NT2/D1 (cell line): ENCODE results near the gene ARID1B.

Experiments used
- DNase-seq: peaks from one replicate; pipeline ENCODE4 v3.0.0-alpha.2; 2011; ENCODE audit warnings: low read depth, low spot score
- H3K27me3 ChIP-seq: 2 replicates; pipeline ENCODE4 v1.6.0; 2011; ENCODE audit warnings: mild to moderate bottlenecking; ENCODE audit not compliant: insufficient read length, insufficient read depth
- H3K36me3 ChIP-seq: 2 replicates; pipeline ENCODE4 v1.6.1; 2011; ENCODE audit warnings: mild to moderate bottlenecking, low read length, mixed read lengths; ENCODE audit not compliant: insufficient read depth, insufficient read length
- H3K4me1 ChIP-seq: 2 replicates; pipeline ENCODE4 v1.5.1; 2011; ENCODE audit not compliant: insufficient read depth, insufficient read length
- H3K4me3 ChIP-seq: 2 replicates; pipeline ENCODE4 v1.5.1; 2011; ENCODE audit warnings: low read depth; ENCODE audit not compliant: insufficient read length
- H3K9ac ChIP-seq: 2 replicates; pipeline ENCODE4 v1.6.0; 2011; ENCODE audit warnings: low read depth; ENCODE audit not compliant: insufficient read length
- H3K9me3 ChIP-seq: 2 replicates; pipeline ENCODE4 v1.5.1; 2011; ENCODE audit warnings: mild to moderate bottlenecking, low read length; ENCODE audit not compliant: insufficient read depth
- SUZ12 ChIP-seq: IDR thresholded peaks from 2 replicates; pipeline ENCODE4 v1.6.1; 2011; ENCODE audit not compliant: insufficient read length, insufficient read depth; ENCODE audit errors: extremely low read depth
- YY1 ChIP-seq: IDR thresholded peaks from 2 replicates; pipeline ENCODE4 v1.6.1; 2011; ENCODE audit not compliant: insufficient read length, insufficient read depth
- ZNF274 ChIP-seq: IDR thresholded peaks from 2 replicates; pipeline ENCODE4 v1.6.1; 2011; ENCODE audit warnings: mild to moderate bottlenecking, low read depth, low read length

The ARID1B gene

GRCh38 chr6:157060440-157060952 is 283.3 kb downstream of the ARID1B start:
- Histone ChIP-seq H3K4me1 (no peaks in the 10 kb centered on the region), H3K4me3 (no peak overlapping the region), H3K9ac (no peak overlapping the region), H3K27me3 (no peaks in the 10 kb centered on the region), H3K36me3 (no peaks in the 10 kb centered on the region), H3K9me3 (no peaks in the 10 kb centered on the region)
- TF ChIP-seq ZNF274 (no peak), SUZ12 (no peak), YY1 (no peak)
- DNase-seq: no peak

GRCh38 chr6:157061770-157062594 is 284.8 kb downstream of the ARID1B start:
- Histone ChIP-seq H3K4me1 (no peaks in the 10 kb centered on the region), H3K36me3 (no peaks in the 10 kb centered on the region), H3K4me3 (no peak overlapping the region), H3K27me3 (no peaks in the 10 kb centered on the region), H3K9me3 (no peaks in the 10 kb centered on the region), H3K9ac (no peak overlapping the region)
- DNase-seq: no peak
- TF ChIP-seq SUZ12 (no peak), YY1 (no peak), ZNF274 (no peak)

- DNase-seq: no peak
These were observed 286.2 kb downstream of the ARID1B start for GRCh38 chr6:157063176-157063905.

GRCh38 chr6:157063923-157064322 is 286.7 kb downstream of the ARID1B start:
- no peak overlapping the region for H3K4me3 ChIP-seq
- H3K4me1 ChIP-seq: no peaks in the 10 kb centered on the region
- no peaks in the 10 kb centered on the region for H3K27me3 ChIP-seq
- DNase-seq: no peak
- H3K9ac ChIP-seq: no peak overlapping the region
- no peaks in the 10 kb centered on the region for H3K9me3 ChIP-seq
- TF ChIP-seq ZNF274 (no peak), SUZ12 (no peak), YY1 (no peak)
- no peaks in the 10 kb centered on the region for H3K36me3 ChIP-seq

More at GRCh38 chr6:157063176-157063905, 286.2 kb downstream of the ARID1B start:
- no peaks in the 10 kb centered on the region for H3K36me3 ChIP-seq
- no peaks in the 10 kb centered on the region for H3K27me3 ChIP-seq
- no peaks in the 10 kb centered on the region for H3K4me1 ChIP-seq
- no peak overlapping the region for H3K4me3 ChIP-seq
- H3K9ac ChIP-seq: no peak overlapping the region
- no peak for TF ChIP-seq ZNF274
- no peak for TF ChIP-seq SUZ12
- TF ChIP-seq YY1: no peak
- H3K9me3 ChIP-seq: no peaks in the 10 kb centered on the region

- TF ChIP-seq SUZ12: no peak
- no peak for TF ChIP-seq YY1
- no peak for TF ChIP-seq ZNF274
- H3K9me3 ChIP-seq: no peaks in the 10 kb centered on the region
- no peaks in the 10 kb centered on the region for H3K27me3 ChIP-seq
- DNase-seq: no peak
- no peaks in the 10 kb centered on the region for H3K4me1 ChIP-seq
- H3K4me3 ChIP-seq: no peak overlapping the region
- H3K9ac ChIP-seq: no peak overlapping the region
- no peaks in the 10 kb centered on the region for H3K36me3 ChIP-seq
These were observed 287.3 kb downstream of the ARID1B start for GRCh38 chr6:157064502-157064901.

GRCh38 chr6:157065366-157065765 is 288.2 kb downstream of the ARID1B start:
- no peak for DNase-seq
- no peak overlapping the region for H3K4me3 ChIP-seq
- no peak for TF ChIP-seq YY1
- no peak for TF ChIP-seq SUZ12
- no peak for TF ChIP-seq ZNF274

GRCh38 chr6:157066781-157067491 is 289.8 kb downstream of the ARID1B start:
- TF ChIP-seq YY1 (no peak), ZNF274 (no peak), SUZ12 (no peak)
- H3K4me1 ChIP-seq: no peaks in the 10 kb centered on the region
- no peaks in the 10 kb centered on the region for H3K9me3 ChIP-seq
- H3K36me3 ChIP-seq: no peaks in the 10 kb centered on the region
- H3K27me3 ChIP-seq: no peaks in the 10 kb centered on the region
- no peak overlapping the region for H3K4me3 ChIP-seq
- DNase-seq: no peak
- no peak overlapping the region for H3K9ac ChIP-seq

More at GRCh38 chr6:157065366-157065765, 288.2 kb downstream of the ARID1B start:
- Histone ChIP-seq H3K9ac (no peak overlapping the region), H3K4me1 (no peaks in the 10 kb centered on the region), H3K9me3 (no peaks in the 10 kb centered on the region), H3K27me3 (no peaks in the 10 kb centered on the region), H3K36me3 (no peaks in the 10 kb centered on the region)
